H1 (cell line): ENCODE results near the gene GNG7. TPM values are rescaled to one million over a fixed set of nuclear protein-coding genes. Genes with fewer than 3 reads are reported as not detected.

Experiments
- EP300 ChIP-seq, 2 experiments: IDR thresholded peaks; 1 replicate in 1 of 2; 2 replicates in 1 of 2; pipeline ENCODE4 v1.6.1; 2011 to 2012; ENCODE audit warnings: low read depth in 2 of 2, low read length in 2 of 2, mild to moderate bottlenecking in 2 of 2, borderline replicate concordance in 1 of 2, inconsistent platforms in 1 of 2, moderate library complexity in 1 of 2
- POU5F1 ChIP-seq: IDR thresholded peaks from 2 replicates; pipeline ENCODE4 v1.6.1; 2011; ENCODE audit warnings: low read depth, mild to moderate bottlenecking, low read length, moderate library complexity
- SIRT6 ChIP-seq: IDR thresholded peaks from one replicate; pipeline ENCODE4 v1.7.1; 2012; ENCODE audit warnings: low read length, inconsistent platforms
- polyA plus RNA-seq, 7 experiments: library from polyadenylated mRNA; depleted of rRNA in 3 of 7; stranded (reverse) in 5 of 7; unstranded in 2 of 7; fragments of >200 nt in 5 of 7; fragments of 200-250 nt in 2 of 7; gene quantifications; 1 replicate in 5 of 7; 2 replicates in 1 of 7; 4 replicates in 1 of 7; pipeline versions ENCODE4 v1.2.1 to v1.2.3, GENCODE V29; 2011 to 2013; ENCODE audit warnings: missing spikeins in 2 of 7, mixed read lengths in 2 of 7
- total RNA-seq: library from RNA; stranded (reverse); fragmentation: NEBNext Ultra II Directional; extraction: Animal tissue kit (Norgen Biotek cat#: 25700); gene quantifications from 2 replicates; pipeline ENCODE4 v1.2.1, GENCODE V29; 2021

Gene GNG7
- total and polyA plus RNA-seq, 2 of the 8 experiments (the other 6 are each of a cell fraction or from before 2014, with no cell fraction given): 2.8 to 7.8 TPM

DNA sequence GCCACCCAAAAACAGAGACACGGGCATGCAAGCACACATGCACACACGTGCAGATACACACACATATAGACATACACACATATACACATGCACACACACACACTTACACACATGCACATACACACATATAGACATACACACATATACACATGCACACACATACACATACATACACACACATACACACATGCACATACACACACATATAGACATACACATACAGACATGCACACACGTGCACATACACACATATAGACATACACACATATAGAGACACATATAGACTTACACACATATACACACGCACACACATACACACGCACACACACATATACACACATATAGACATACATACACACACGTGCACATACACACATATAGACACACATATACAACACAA is 134.5 kb downstream of the GNG7 start (continued):
- no peak for TF ChIP-seq EP300 (IDR thresholded peaks at IDR 0.05; ENCODE audit: borderline replicate concordance in 1 of 2, low read depth in 2 of 2, low read length in 2 of 2)
- no peak for TF ChIP-seq SIRT6
- no peak for TF ChIP-seq POU5F1
- TF ChIP-seq, all 59 proteins: peak for 0
